H1 (cell line): ENCODE measurements around the gene MINDY1. TPM values are rescaled to one million over a fixed set of nuclear protein-coding genes. Genes with fewer than 3 reads are reported as not detected.

Source experiments
- BCL11A ChIP-seq, 2 experiments: IDR thresholded peaks; one replicate each; pipeline ENCODE4 v1.6.1; 2011; ENCODE audit warnings: low read depth in 2 of 2, low read length in 2 of 2, mild to moderate bottlenecking in 2 of 2
- polyA plus RNA-seq, 7 experiments: library from polyadenylated mRNA; depleted of rRNA in 3 of 7; stranded (reverse) in 5 of 7; unstranded in 2 of 7; fragments of >200 nt in 5 of 7; fragments of 200-250 nt in 2 of 7; gene quantifications; 1 replicate in 5 of 7; 2 replicates in 1 of 7; 4 replicates in 1 of 7; pipeline versions ENCODE4 v1.2.1 to v1.2.3, GENCODE V29; 2011 to 2013; ENCODE audit warnings: missing spikeins in 2 of 7, mixed read lengths in 2 of 7
- total RNA-seq: library from RNA; stranded (reverse); fragmentation: NEBNext Ultra II Directional; extraction: Animal tissue kit (Norgen Biotek cat#: 25700); gene quantifications from 2 replicates; pipeline ENCODE4 v1.2.1, GENCODE V29; 2021

Gene MINDY1
- total and polyA plus RNA-seq, 2 of the 8 experiments (the other 6 are each of a cell fraction or from before 2014, with no cell fraction given): 10.3 to 11.4 TPM

GRCh38 chr1:151006327-151007052 lies at the start of gene MINDY1 (continued):
- no peak for TF ChIP-seq BCL11A (IDR thresholded peaks at IDR 0.05; ENCODE audit: low read depth in 2 of 2, low read length in 2 of 2)
